Lower lobe of right lung (tissue), 2 donors: ENCODE data around the gene MIGA2. TPM values are rescaled to one million over a fixed set of nuclear protein-coding genes. Genes with fewer than 3 reads are reported as not detected.

Source experiments
- ATAC-seq, 2 donors: fragments of 200-7000 bp; cut with Tn5 transposase; one replicate each; pipeline ENCODE4 v1.9.1; 2020 to 2022; ENCODE audit warnings: mild to moderate bottlenecking in 2 of 2, moderate library complexity in 2 of 2
- DNase-seq: peaks from one replicate; pipeline ENCODE4 v3.0.0-alpha.2; 2020
- H3K27ac ChIP-seq: fragments of 200-600 bp; one replicate; pipeline ENCODE4 v1.8.0; 2022
- H3K27me3 ChIP-seq: fragments of 200-600 bp; one replicate; pipeline ENCODE4 v1.8.0; 2022; ENCODE audit warnings: low read depth
- H3K36me3 ChIP-seq: fragments of 200-600 bp; one replicate; pipeline ENCODE4 v1.8.0; 2022; ENCODE audit warnings: mild to moderate bottlenecking
- H3K4me1 ChIP-seq: fragments of 200-600 bp; one replicate; pipeline ENCODE4 v1.8.0; 2022
- H3K4me3 ChIP-seq: fragments of 200-600 bp; one replicate; pipeline ENCODE4 v1.8.0; 2022; ENCODE audit warnings: mild to moderate bottlenecking
- H3K9me3 ChIP-seq: fragments of 200-600 bp; one replicate; pipeline ENCODE4 v1.8.0; 2022
- intact Hi-C: fragments of 100-400 bp; cut with DNase I; formaldehyde crosslinking; loops from one replicate; pipeline ENCODE4 v1.11.0; 2022
- total RNA-seq: library from RNA; stranded (reverse); fragmentation: NEBNext Ultra II Directional; extraction: Animal tissue kit (Norgen Biotek cat#: 25700); gene quantifications from one replicate; pipeline ENCODE4 v1.2.1, GENCODE V29; 2021
- TF ChIP-seq, protein P1 (sequence below): fragments of 200-600 bp; IDR thresholded peaks from one replicate; pipeline ENCODE4 v1.8.0; 2022; ENCODE audit warnings: antibody characterized with exemption, mild to moderate bottlenecking
- donor health status: DM: no; HTN: yes; CAD: no; lungs with severe emphysema.

MIGA2 gene
- total RNA-seq, 1 donor from 2014 or later = 21.2 TPM

DNA sequence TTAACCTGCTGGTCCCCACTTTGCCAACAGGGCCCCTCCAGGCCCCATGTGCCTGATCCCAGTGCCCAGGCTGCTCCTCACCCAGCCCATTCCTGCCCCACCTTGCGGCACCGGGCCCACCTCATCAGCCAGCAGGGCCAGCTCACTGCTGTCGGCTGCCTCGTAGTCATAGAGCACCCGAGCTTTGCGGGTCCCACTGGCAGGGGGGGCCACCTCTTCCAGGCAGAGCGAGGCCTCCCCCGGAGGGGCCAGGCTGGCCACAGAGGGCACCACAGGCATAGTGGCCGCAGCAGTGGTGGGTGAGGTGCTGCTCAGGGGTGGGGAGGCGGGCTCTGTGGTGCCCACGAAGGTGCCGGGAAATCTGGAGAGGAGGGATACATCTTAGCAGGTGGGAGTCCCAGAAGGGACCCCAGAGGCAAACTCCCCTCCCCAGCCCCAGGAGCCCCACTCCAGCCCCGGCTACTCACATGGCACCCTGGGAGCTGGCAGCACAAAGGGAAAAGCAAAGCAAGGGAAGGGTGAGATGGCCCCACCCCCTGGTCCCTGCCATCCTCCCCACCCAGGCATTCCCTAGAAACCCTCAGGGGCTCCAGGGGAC lies 27.3 kb upstream of the MIGA2 start:
- intact Hi-C loops = no loop called here
- Histone ChIP-seq H3K4me3 (no peak overlapping the region), H3K36me3 (peaks cover 96% of the 10 kb centered on the region), H3K4me1 (peaks cover 8% of the 10 kb centered on the region), H3K27me3 (no peaks in the 10 kb centered on the region), H3K9me3 (no peaks in the 10 kb centered on the region), H3K27ac (no peak overlapping the region)
- DNase-seq = peak; percentile 38
- ATAC-seq = no peak
- TF ChIP-seq, protein P1, sequence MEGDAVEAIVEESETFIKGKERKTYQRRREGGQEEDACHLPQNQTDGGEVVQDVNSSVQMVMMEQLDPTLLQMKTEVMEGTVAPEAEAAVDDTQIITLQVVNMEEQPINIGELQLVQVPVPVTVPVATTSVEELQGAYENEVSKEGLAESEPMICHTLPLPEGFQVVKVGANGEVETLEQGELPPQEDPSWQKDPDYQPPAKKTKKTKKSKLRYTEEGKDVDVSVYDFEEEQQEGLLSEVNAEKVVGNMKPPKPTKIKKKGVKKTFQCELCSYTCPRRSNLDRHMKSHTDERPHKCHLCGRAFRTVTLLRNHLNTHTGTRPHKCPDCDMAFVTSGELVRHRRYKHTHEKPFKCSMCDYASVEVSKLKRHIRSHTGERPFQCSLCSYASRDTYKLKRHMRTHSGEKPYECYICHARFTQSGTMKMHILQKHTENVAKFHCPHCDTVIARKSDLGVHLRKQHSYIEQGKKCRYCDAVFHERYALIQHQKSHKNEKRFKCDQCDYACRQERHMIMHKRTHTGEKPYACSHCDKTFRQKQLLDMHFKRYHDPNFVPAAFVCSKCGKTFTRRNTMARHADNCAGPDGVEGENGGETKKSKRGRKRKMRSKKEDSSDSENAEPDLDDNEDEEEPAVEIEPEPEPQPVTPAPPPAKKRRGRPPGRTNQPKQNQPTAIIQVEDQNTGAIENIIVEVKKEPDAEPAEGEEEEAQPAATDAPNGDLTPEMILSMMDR = no peak

DNA sequence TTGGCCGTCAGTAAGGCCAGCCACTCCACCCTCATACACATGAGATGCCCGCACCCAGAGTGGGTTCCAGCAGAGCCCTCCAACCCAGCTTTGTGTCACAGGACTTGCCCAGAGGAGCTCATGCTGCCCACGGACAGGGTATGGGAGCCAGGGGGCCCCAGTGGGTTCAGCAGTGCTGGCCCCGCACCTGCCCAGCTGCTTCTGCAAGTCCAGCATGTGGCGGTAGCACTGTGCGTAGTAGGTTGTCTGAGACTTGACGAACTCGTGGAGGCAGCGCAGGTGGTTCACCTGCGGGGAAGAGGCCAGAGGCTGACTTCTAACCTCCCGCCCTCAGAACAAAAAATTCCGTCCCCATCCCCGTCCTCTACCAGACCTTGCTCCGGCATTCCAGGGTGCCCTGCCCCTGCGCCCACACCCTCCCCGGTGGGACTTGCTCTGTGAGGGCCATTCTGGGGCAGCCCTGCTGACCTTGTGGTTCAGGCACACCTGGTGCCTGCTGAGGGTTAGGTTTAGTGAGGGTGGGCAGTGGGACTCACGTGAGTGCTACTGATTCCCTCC lies 26.8 kb upstream of the MIGA2 start:
- Histone ChIP-seq H3K4me3 (no peak overlapping the region), H3K27ac (no peak overlapping the region), H3K27me3 (no peaks in the 10 kb centered on the region), H3K9me3 (no peaks in the 10 kb centered on the region), H3K4me1 (peaks cover 8% of the 10 kb centered on the region), H3K36me3 (peaks cover 96% of the 10 kb centered on the region)
- TF ChIP-seq, protein P1 = no peak
- ATAC-seq (no peak), DNase-seq (peak; percentile 41)
- intact Hi-C loops = no loop called here

DNA sequence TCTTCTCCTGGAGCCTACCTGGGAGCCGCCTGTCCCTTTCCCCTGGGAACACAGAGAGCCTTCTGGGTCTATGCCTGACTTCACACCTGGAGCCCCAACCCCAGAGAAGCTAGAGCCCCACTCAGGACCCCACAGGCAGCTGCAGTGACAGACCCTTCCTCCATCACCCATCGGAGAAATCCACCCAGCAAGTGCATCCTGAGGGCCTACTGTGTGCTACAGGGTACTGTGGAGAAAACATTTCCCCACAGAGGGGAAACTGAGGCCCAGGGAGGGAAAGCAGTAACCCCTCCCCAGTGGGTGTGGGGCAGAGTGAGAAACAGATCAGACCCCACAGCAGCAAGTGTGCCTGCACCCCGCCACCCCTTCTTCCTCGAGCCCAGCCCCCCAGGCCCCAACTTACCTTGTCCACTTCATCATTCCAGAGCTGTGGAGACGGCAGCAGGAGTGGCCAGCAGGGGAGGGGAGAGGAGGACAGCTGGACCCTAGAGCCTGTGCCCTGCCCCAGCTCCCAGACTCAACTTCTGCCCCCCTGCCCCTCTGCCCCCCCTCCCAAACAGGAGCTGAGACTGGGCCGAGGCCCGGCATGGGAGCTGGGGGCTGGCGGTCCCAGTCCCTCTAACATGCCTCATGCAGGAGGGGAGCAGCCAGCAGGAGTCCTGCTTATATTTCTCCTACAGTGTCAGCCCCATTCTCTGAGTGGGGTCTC lies 26.0 kb upstream of the MIGA2 start:
- intact Hi-C loops = no loop called here
- H3K4me3 ChIP-seq = no peak overlapping the region
- DNase-seq (no peak), ATAC-seq (no peak)
- H3K36me3 ChIP-seq = peaks cover 96% of the 10 kb centered on the region
- H3K27me3 ChIP-seq = no peaks in the 10 kb centered on the region
- no peaks in the 10 kb centered on the region for H3K9me3 ChIP-seq
- no peak overlapping the region for H3K27ac ChIP-seq
- TF ChIP-seq, protein P1 = no peak
- peaks cover 8% of the 10 kb centered on the region for H3K4me1 ChIP-seq

DNA sequence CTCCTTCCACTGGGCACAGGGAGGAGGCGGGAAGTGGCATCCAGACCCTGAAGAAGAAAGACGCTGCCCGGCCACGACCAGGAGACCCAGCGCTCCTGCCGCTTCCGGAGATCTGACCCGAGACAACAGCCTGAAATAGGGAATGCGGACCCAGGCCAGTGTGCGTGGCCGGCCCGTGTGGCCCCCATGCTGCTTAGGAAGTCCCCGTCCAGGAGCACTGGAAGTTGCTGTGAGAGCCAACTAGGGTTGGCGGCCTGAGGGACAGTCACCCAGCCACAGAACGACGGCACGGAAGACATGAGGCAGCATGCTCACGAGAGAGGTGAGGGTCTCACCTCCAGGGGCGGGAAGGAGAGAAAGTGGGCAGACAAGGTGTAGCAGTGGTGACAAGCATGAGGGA lies 25.3 kb upstream of the MIGA2 start:
- Histone ChIP-seq H3K27ac (no peak overlapping the region), H3K27me3 (no peaks in the 10 kb centered on the region), H3K4me3 (no peak overlapping the region), H3K4me1 (peaks cover 8% of the 10 kb centered on the region), H3K36me3 (peaks cover 91% of the 10 kb centered on the region), H3K9me3 (no peaks in the 10 kb centered on the region)
- no peak for DNase-seq
- no peak for ATAC-seq
- intact Hi-C loops = no loop called here
- TF ChIP-seq, protein P1 = no peak

DNA sequence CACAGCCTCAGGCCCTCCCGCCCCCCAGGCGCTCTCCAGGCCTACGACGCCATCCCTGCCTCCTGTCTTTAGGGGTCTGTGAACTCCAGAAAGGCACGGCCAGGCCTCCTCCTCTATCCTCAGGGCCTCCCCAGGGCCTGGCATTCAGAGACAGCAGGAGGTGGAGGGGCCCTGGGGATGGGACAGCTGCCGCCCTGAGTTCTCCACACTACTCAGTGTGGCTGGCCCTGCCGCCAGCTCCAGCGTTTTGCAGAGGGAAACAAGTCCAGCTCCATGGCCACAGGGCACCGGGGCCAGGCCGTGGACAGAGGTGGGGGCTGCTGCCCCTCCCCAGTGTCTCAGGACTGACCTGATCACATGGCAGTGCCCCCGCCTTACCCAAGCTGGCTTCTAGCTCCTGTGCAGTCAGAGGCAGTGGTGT lies 24.7 kb upstream of the MIGA2 start:
- peaks cover 85% of the 10 kb centered on the region for H3K36me3 ChIP-seq
- no peak for DNase-seq
- H3K9me3 ChIP-seq = no peaks in the 10 kb centered on the region
- TF ChIP-seq, protein P1 = no peak
- no peak overlapping the region for H3K27ac ChIP-seq
- peaks cover 4% of the 10 kb centered on the region for H3K4me1 ChIP-seq
- no peaks in the 10 kb centered on the region for H3K27me3 ChIP-seq
- intact Hi-C loops = no loop called here
- no peak for ATAC-seq
- no peak overlapping the region for H3K4me3 ChIP-seq
